NCI-H345 (cell line): ENCODE results near the gene RPA1.
A peak's percentile ranks its signal among the peaks of the same experiment; 100 is the strongest.
"Not testable (repeated sequence)": the region's sequence is repeated elsewhere in the genome, so short reads cannot be mapped to it uniquely, and the experiment has no call there.

Experiments
- DNase-seq: peaks from one replicate; lab custom pipeline; 2025; lab: John Stamatoyannopoulos, UW

RPA1 gene

GRCh38 chr17:1829592-1830257 lies at the start of gene RPA1, which contains the start of gene SMYD4:
Gene RPA1 (plus strand): TSS chr17:1830005. CDS start chr17:1830094, 89 bp downstream.
Gene SMYD4 (minus strand): TSS chr17:1829902. CDS start chr17:1827994, 1,908 bp downstream.
- peak; percentile 85 for DNase-seq

DNA sequence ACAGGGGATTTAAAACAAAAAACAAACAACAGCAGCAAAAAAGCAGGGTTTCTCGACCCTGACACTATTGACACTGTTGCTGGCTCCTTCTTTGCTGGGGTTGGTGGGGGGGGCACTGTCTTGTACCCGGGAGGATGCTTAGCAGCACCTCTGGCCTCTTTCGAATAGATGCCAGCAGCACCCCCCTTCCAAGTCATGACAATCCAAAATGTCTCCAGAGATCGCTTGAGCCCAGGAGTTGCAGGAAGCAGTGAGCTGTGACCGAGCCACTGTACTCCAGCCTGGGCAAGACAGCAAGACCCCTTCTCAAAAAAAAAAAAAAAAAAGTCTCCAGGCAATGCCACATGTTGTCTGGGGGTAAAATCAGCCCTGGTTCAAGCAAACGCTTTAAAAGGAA lies 47.6 kb upstream of the RPA1 start:
- no peak for DNase-seq

GRCh38 chr17:1783271-1783670 lies 46.5 kb upstream of the RPA1 start:
- DNase-seq, result no peak

GRCh38 chr17:1783834-1784611 lies 45.8 kb upstream of the RPA1 start:
- DNase-seq, result no peak

DNA sequence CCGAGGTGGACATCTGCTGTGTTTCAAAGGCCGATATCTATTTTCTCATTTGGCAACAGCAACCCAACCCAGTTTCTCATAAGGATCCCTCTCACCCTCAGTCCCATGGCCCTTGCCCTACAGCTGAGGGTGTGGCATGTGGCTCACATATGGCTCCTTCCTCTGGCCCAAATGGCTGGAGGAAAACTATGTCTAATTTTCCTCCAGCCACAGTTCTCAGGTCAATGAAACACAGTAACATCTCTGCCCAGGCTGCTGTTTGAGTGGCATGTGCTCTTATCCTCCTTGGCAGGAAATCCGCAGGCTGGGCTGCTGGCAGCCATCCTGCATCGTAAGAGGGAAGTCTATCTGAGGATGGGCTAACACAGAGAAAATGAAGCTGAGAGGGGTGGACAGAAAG lies 43.9 kb upstream of the RPA1 start:
- DNase-seq, result no peak

DNA sequence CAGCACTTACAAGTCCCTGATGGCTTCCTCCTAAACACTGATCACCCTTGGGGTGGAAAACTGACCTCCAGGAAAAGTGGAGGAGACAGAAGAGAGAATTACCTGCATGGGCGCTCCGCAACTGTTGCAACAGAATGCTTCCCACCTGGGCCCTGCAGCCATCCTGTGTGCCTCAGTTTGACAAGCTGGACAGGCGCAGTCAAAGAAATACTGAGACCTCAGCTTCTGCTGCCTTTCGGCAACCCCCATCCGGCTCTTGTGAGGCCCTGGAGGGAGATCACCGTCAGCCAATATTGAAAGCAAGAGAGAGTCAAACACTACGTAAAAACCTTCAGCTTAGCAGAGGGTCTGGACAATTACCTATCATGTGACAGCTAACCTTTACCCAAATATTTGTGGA lies 43.1 kb upstream of the RPA1 start:
- DNase-seq, result no peak

GRCh38 chr17:1787301-1787902 lies 42.4 kb upstream of the RPA1 start:
- no peak for DNase-seq

DNA sequence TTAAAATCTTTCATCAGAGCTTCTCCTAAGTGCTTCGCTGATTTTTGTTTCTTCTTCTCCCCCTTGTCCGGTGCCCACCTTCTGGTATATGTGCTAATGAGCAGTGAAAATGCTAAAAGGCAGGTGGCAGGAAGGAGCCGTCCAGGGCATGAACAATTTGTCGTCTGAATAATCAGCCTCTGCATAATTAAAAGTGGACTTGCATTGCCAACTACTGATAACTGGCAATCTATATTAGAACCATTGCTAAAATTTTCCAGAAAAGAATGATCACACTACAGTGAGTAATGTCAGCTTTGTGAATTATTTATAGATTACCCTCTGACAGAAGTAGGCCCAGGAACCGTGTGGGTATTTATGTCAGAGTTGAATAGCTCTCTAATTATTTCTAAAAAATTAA lies 39.9 kb upstream of the RPA1 start:
- no peak for DNase-seq

DNA sequence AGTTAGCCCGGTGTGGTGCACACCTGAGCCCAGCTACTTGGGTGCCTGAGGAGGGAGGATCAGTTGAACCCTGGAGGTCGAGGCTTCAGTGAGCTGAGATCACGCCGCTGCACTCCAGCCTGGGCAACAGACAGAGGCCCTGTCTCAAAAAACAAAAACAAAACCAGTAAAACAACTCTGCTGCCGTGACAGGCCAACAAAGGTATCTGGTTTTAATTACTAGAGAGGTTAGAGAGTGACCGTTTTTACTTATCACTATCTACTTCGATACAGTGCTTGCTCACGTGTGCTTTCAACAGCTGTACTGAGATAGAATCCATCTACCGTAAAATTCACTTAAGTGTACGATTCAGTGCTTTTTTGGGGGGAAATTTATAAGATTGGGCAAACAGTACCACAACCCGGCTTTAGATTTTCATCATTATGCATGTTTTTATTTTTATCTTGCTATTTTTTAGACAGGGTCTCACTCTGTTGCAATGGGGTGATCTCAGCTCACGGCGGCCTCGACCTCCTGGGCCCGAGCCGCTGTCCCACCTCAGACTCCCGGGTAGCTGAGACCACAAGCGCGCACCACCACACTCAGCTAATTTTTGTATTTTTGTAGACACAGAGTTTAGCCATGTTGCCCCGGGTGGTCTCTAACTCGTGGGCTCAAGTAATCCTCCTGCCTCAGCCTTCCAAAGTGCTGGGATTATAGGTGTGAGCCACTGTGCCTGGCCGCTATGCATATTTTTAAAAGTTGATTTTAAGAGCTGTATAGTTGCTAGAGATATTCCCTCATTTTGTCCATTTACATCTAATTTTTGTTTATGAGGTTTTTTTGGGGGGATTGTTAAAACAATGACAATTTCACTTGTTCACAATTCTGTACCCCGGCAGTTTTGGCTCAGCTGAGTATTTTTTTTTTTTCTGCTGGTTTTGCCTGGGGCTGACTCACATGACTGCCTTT lies 37.0 kb upstream of the RPA1 start:
- peak; percentile 3 for DNase-seq

DNA sequence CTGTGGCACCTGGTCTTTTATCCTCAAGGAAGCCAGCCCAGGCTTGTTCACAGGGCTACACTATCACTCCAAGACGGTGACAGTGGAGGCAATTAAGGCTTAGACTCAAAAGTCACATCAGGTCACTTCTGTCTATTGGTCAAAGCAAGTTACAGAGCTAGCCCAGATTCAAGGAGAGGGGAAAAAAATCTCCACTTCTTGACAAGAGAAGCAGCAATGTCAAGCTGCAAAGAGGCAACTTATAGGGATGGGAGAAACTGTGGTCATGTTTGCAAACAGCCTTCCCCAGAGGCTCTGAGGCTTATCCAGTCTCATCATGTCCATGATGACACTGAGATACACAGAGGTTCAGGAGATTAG lies 36.4 kb upstream of the RPA1 start:
- no peak for DNase-seq

DNA sequence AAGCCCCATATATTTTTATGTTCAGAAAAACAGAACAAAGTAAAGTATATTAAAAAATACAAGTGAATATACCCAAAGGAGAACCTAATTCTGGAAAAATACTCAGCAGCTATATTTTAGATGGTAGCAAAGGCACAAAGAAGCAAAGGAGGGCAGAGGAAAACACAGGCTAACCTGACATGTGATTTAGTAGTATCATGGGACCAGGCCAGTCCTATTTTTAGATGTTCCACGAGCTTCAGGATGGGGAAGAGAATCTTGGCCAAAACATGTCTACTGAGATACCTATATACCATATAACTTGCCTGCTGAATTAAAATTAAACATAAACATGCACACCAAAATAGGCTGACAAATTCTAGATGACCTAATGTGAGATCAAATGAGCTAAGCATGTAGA lies 33.0 kb upstream of the RPA1 start:
- no peak for DNase-seq

GRCh38 chr17:1797323-1797722 lies 32.5 kb upstream of the RPA1 start:
- DNase-seq, result no peak

DNA sequence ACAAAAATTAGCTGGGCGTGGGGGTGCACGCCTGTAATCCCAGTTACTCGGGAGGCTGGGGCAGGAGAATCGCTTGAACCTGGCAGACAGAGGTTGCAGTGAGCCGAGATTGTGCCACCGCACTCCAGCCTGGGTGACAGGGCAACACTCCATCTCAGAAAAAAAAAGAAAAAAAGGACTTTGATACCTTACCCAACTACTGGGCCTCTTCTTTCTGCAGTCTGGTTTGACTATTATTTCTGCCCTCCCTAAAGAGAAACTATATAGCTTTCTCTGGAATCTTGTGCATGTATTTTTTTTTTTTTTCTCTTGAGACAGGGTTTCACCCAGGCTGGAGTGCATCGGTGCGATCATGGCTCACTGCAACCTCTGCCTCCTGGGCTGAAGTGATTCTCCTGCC lies 32.0 kb upstream of the RPA1 start:
- not testable (repeated sequence) for DNase-seq

DNA sequence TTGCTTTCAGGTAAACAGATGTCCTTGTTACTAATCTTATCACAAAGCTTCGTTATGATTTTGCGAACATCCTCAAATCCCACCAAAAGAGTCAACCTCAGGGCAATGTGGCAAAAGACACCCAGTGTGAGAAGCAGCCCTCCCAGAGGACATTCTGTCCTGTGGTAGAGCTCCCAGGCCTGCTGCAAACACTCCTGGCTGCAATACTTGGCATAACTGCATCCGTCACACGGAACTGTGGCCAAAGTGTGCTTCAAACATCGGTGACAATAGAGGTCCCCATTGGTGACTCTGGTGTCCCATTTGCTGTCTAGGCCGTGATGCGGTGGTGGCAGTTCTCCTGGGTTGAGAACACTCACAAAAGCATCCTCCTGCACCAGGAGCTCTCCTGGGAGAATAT lies 29.6 kb upstream of the RPA1 start:
- no peak for DNase-seq

- DNase-seq, result no peak
These were observed 29.1 kb upstream of the RPA1 start for GRCh38 chr17:1800712-1801111.

GRCh38 chr17:1802429-1802828 lies 27.4 kb upstream of the RPA1 start:
- no peak for DNase-seq

DNA sequence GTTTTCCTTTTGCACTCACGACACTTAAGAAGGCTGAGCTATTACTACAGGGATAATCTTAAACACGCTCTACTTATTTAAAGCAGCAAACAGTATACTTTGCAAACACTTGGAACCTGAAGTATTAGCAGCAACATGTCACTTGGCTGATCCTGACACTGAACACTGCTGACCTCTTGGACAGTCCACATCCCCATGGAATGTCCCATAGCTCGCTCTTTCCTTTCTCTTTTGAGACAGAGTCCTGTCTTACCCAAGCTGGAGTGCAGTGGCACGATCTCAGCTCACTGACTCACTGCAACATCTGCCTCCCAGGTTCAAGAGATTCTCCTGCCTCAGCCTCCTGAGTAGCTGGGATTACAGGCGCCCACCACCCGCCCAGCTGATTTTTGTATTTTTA lies 26.5 kb upstream of the RPA1 start:
- no peak for DNase-seq

GRCh38 chr17:1807890-1808289 lies 21.9 kb upstream of the RPA1 start:
- no peak for DNase-seq

GRCh38 chr17:1808644-1809043 lies 21.2 kb upstream of the RPA1 start:
- no peak for DNase-seq

GRCh38 chr17:1809815-1810214 lies 20.0 kb upstream of the RPA1 start:
- DNase-seq, result not testable (repeated sequence)

DNA sequence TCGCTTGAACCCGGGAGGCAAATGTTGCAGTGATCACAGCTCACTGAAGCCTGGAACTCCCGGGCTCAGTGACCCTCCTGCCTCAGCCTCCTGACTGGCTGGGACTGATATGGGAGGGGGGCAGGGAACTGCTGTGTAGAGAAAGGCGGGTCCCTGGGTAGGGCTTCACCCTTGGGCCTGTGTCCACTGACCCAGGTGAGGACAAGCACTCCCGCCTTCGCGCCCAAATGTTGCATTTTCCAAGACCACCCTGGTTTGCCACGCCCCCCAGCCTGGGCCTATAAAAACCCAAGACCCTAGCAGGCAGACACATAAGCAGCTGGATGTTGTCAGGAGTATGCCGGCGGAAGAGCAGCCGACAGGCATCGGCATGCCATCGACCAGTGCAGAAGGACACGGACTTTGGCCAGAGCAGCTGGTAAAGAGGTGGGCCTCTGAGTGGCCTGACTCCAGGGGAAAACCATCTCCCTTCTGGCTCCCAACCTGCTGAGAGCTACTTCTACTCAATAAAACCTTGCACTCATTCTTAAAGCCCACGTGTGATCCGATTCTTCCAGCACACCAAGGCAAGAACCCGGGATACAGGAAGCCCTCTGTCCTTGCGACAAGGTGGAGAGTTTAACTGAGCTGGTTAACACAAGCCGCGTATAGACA lies 19.2 kb upstream of the RPA1 start:
- DNase-seq, result no peak

- DNase-seq, result no peak
These were observed 16.7 kb upstream of the RPA1 start for GRCh38 chr17:1813088-1813487.
